Cardiac muscle cell (in vitro differentiated cells and primary cell): ENCODE results near the gene LSM7. TPM values are rescaled to one million over a fixed set of nuclear protein-coding genes. Genes with fewer than 3 reads are reported as not detected.

Source experiments
- DNase-seq, 2 donors: peaks; one replicate each; pipeline versions ENCODE4 v3.0.0 to v3.0.0-alpha.2; 2010 to 2017; ENCODE audit warnings: low read depth in 1 of 2, low spot score in 1 of 2
- H3K27ac ChIP-seq: fragments of 200-600 bp; sonication (generic); 2 replicates; pipeline ENCODE4 v1.5.1; 2016
- H3K27me3 ChIP-seq: fragments of 200-600 bp; sonication (generic); 2 replicates; pipeline ENCODE4 v1.6.0; 2016; ENCODE audit warnings: control low read depth
- H3K36me3 ChIP-seq: fragments of 200-600 bp; sonication (generic); 2 replicates; pipeline ENCODE4 v1.5.1; 2016; ENCODE audit warnings: control low read depth
- H3K4me1 ChIP-seq: fragments of 200-600 bp; sonication (generic); 2 replicates; pipeline ENCODE4 v1.8.1; 2017; ENCODE audit warnings: low read depth, mild to moderate bottlenecking, mixed run types
- H3K4me3 ChIP-seq: fragments of 200-600 bp; sonication (generic); 2 replicates; pipeline ENCODE4 v1.5.1; 2016; ENCODE audit warnings: mild to moderate bottlenecking
- H3K9me3 ChIP-seq: fragments of 200-600 bp; sonication (generic); 2 replicates; pipeline ENCODE4 v1.5.1; 2017; ENCODE audit warnings: low read depth, mild to moderate bottlenecking, control low read depth
- polyA plus RNA-seq: library from polyadenylated mRNA; unstranded; fragments of >200 nt; fragmentation: Nextera tagmentation; extraction: Ambion mirVana; gene quantifications from 2 replicates; pipeline ENCODE4 v1.2.1, GENCODE V29; 2016
- total RNA-seq: library from RNA; depleted of rRNA; stranded (reverse); fragments of >200 nt; gene quantifications from 2 replicates; pipeline ENCODE4 v1.2.3, GENCODE V29; 2016
- TF ChIP-seq, protein P1 (sequence below): IDR thresholded peaks from 2 replicates; pipeline ENCODE4 v1.5.1; 2012; ENCODE audit warnings: low read depth, mild to moderate bottlenecking, low read length

Gene LSM7
- total and polyA plus RNA-seq, 2 experiments from 2014 or later: 157 to 231 TPM

- TF ChIP-seq, protein P1, sequence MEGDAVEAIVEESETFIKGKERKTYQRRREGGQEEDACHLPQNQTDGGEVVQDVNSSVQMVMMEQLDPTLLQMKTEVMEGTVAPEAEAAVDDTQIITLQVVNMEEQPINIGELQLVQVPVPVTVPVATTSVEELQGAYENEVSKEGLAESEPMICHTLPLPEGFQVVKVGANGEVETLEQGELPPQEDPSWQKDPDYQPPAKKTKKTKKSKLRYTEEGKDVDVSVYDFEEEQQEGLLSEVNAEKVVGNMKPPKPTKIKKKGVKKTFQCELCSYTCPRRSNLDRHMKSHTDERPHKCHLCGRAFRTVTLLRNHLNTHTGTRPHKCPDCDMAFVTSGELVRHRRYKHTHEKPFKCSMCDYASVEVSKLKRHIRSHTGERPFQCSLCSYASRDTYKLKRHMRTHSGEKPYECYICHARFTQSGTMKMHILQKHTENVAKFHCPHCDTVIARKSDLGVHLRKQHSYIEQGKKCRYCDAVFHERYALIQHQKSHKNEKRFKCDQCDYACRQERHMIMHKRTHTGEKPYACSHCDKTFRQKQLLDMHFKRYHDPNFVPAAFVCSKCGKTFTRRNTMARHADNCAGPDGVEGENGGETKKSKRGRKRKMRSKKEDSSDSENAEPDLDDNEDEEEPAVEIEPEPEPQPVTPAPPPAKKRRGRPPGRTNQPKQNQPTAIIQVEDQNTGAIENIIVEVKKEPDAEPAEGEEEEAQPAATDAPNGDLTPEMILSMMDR: no peak
- H3K4me3 ChIP-seq: no peak overlapping the region
- no peaks in the 10 kb centered on the region for H3K9me3 ChIP-seq
- peaks cover 8% of the 10 kb centered on the region for H3K4me1 ChIP-seq
- no peak overlapping the region for H3K27ac ChIP-seq
- H3K27me3 ChIP-seq: no peaks in the 10 kb centered on the region
- peaks cover 5% of the 10 kb centered on the region for H3K36me3 ChIP-seq
- no peak for DNase-seq
Measured at GRCh38 chr19:2324220-2324948, 4.0 kb downstream of the LSM7 start.

GRCh38 chr19:2323707-2324106 is 4.7 kb downstream of the LSM7 start:
- TF ChIP-seq, protein P1: no peak
- no peaks in the 10 kb centered on the region for H3K27me3 ChIP-seq
- DNase-seq: no peak
- H3K9me3 ChIP-seq: no peaks in the 10 kb centered on the region
- no peak overlapping the region for H3K27ac ChIP-seq
- H3K36me3 ChIP-seq: peaks cover 5% of the 10 kb centered on the region
- no peak overlapping the region for H3K4me3 ChIP-seq
- H3K4me1 ChIP-seq: peaks cover 4% of the 10 kb centered on the region

- Histone ChIP-seq H3K27me3 (no peaks in the 10 kb centered on the region), H3K36me3 (peaks cover 5% of the 10 kb centered on the region), H3K27ac (no peak overlapping the region), H3K4me3 (no peak overlapping the region), H3K9me3 (no peaks in the 10 kb centered on the region), H3K4me1 (no peaks in the 10 kb centered on the region)
- no peak for DNase-seq
- TF ChIP-seq, protein P1: no peak
Measured at GRCh38 chr19:2321565-2322283, 6.7 kb downstream of the LSM7 start.

DNA sequence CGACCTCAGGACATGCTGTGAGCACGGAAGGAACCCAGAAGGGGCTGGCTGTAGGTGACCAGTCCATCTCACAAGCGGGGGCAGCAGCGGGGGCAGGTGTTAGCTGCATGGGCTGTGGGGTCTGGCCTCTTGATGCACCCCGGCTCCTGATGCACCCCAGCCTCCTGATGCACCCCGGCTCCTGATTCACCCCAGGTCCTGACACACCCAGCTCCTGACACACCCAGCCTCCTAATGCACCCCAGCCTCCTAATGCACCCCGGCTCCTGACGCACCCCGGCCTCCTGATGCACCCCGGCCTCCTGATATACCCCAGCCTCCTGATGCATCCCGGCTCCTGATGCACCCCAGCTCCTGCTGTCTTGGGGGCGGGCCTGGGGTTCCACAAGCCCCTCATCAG is 7.4 kb downstream of the LSM7 start:
- H3K9me3 ChIP-seq: no peaks in the 10 kb centered on the region
- H3K4me1 ChIP-seq: no peaks in the 10 kb centered on the region
- peaks cover 5% of the 10 kb centered on the region for H3K36me3 ChIP-seq
- H3K27me3 ChIP-seq: no peaks in the 10 kb centered on the region
- no peak overlapping the region for H3K4me3 ChIP-seq
- H3K27ac ChIP-seq: no peak overlapping the region
- no peak for DNase-seq
- TF ChIP-seq, protein P1: no peak

DNA sequence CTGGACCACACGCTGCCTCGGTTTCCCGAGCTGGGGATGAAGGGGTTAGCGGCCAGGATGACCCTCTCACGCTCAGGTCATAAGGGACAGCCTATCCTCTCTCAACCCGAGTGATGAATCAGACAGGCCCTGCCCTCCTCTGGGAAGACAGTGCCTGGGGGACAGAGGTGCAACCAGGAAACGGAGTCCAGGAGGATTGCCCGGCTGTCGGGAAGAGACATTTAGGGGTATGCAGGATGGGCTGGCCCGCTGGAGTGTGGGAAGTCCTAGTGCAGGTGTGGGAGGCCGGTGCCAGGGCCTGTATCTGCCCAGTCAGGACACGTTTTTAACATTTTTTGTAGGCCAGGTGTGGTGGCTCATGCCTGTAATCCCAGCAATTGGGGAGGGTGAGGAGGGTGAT is 8.3 kb downstream of the LSM7 start:
- Histone ChIP-seq H3K4me1 (no peaks in the 10 kb centered on the region), H3K36me3 (peaks cover 3% of the 10 kb centered on the region), H3K27ac (no peak overlapping the region), H3K9me3 (no peaks in the 10 kb centered on the region), H3K4me3 (no peak overlapping the region), H3K27me3 (no peaks in the 10 kb centered on the region)
- DNase-seq: no peak
- TF ChIP-seq, protein P1: no peak
